OCI-LY3 (cell line): ENCODE data around the gene USP3.

Experiments
- H2AFZ ChIP-seq: fragments of 200-600, 300-600 bp; shearing (Covaris generic); 2 replicates; pipeline ENCODE4 v1.6.0; 2014; ENCODE audit warnings: antibody characterized with exemption, low read depth, low read length
- H3K27ac ChIP-seq: fragments of 200-600, 300-600 bp; sonication (generic); 2 replicates; pipeline ENCODE4 v1.5.1; 2014; ENCODE audit warnings: mild to moderate bottlenecking, low read length, moderate library complexity, mixed read lengths
- H3K27me3 ChIP-seq: fragments of 200-600, 300-600 bp; sonication (generic); 2 replicates; pipeline ENCODE4 v1.6.1; 2014; ENCODE audit warnings: low read depth, low read length, mixed read lengths
- H3K36me3 ChIP-seq: fragments of 200-600, 300-600 bp; sonication (generic); replicated peaks from 2 replicates; pipeline ENCODE3; 2014; ENCODE audit warnings: low read depth, low read length, mixed read lengths
- H3K4me1 ChIP-seq: fragments of 300-600, 200-600 bp; sonication (generic); 2 replicates; pipeline ENCODE4 v1.6.1; 2014; ENCODE audit warnings: low read length, mixed read lengths
- H3K4me2 ChIP-seq: fragments of 200-600, 300-600 bp; sonication (generic); 2 replicates; pipeline ENCODE4 v1.6.1; 2014; ENCODE audit warnings: low read length, mixed read lengths
- H3K4me3 ChIP-seq: fragments of 300-600, 200-600 bp; sonication (generic); 2 replicates; pipeline ENCODE4 v1.5.1; 2014; ENCODE audit warnings: antibody characterized with exemption, mild to moderate bottlenecking, low read length, moderate library complexity
- H3K79me2 ChIP-seq: fragments of 300-600, 200-600 bp; shearing (Covaris generic); 2 replicates; pipeline ENCODE4 v1.6.1; 2014; ENCODE audit warnings: mild to moderate bottlenecking, low read length, mixed read lengths
- H3K9ac ChIP-seq: fragments of 300-600, 200-600 bp; shearing (Covaris generic); 2 replicates; pipeline ENCODE4 v1.6.0; 2014; ENCODE audit warnings: mild to moderate bottlenecking, low read length, moderate library complexity
- H3K9me3 ChIP-seq: fragments of 200-600, 300-600 bp; shearing (Covaris generic); 2 replicates; pipeline ENCODE4 v1.6.1; 2014; ENCODE audit warnings: low read length, mixed read lengths; ENCODE audit not compliant: insufficient read depth
- H4K20me1 ChIP-seq: fragments of 200-600, 300-600 bp; sonication (generic); 2 replicates; pipeline ENCODE4 v1.6.1; 2016; ENCODE audit warnings: low read length, mixed read lengths; ENCODE audit not compliant: insufficient read depth
- EZH2phosphoT487 ChIP-seq: fragments of 200-600 bp; shearing (Covaris generic); IDR thresholded peaks from 2 replicates; pipeline ENCODE4 v1.6.1; 2018; ENCODE audit warnings: antibody characterized with exemption, mixed run types, low read depth
- TF ChIP-seq, protein P1 (sequence below): fragments of 200-600, 300-600 bp; sonication (generic); IDR thresholded peaks from 2 replicates; pipeline ENCODE4 v1.5.1; 2014; ENCODE audit warnings: antibody characterized with exemption, low read length, low read depth

Gene USP3

DNA sequence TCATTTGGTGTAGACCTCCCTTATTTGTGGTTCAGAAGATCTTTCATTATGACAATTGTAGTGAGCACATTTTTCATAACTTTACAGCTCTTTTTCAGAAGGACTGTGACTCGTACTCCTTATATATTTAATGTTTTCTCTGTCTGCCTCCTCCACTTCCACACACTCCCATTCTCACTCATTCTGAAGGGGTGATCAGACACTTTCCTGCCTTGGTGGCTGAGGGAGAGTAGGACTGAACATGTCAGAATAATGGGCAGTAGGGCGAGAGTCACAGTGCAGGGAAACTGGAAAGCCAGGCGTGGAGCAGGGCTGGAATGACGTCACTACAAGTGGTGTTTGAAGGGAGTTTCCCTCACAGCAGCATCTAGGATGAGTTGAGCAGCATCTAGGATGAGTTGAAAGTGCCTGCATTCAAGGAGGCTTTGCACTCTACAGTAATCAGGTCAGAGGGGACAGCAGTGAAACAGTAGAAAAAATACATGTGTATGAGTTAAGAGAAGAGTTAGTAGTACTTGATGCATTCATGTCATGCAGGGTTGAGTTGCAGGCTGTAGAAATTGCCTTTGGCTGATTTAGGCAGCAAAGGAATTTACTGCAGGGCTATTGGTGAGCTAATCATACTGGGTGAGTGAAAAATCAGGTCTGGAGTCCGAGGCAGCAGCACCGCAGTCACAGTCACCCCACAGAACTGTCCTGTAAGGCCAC is 56.5 kb downstream of the USP3 start:
- Histone ChIP-seq H3K79me2 (no peaks in the 10 kb centered on the region; the same call in 1 of the 2 replicates), H3K9ac (no peak overlapping the region), H3K36me3 (peaks cover 60% of the 10 kb centered on the region), H3K27me3 (no peaks in the 10 kb centered on the region), H3K27ac (no peak overlapping the region), H3K4me2 (peak overlapping the region; percentile 33), H3K9me3 (no peaks in the 10 kb centered on the region), H2AFZ (no peak overlapping the region), H3K4me1 (peaks cover 20% of the 10 kb centered on the region), H3K4me3 (no peak overlapping the region), H4K20me1 (peaks cover 20% of the 10 kb centered on the region; the same call in 1 of the 2 replicates)
- no peak for TF ChIP-seq EZH2phosphoT487
- TF ChIP-seq, protein P1, sequence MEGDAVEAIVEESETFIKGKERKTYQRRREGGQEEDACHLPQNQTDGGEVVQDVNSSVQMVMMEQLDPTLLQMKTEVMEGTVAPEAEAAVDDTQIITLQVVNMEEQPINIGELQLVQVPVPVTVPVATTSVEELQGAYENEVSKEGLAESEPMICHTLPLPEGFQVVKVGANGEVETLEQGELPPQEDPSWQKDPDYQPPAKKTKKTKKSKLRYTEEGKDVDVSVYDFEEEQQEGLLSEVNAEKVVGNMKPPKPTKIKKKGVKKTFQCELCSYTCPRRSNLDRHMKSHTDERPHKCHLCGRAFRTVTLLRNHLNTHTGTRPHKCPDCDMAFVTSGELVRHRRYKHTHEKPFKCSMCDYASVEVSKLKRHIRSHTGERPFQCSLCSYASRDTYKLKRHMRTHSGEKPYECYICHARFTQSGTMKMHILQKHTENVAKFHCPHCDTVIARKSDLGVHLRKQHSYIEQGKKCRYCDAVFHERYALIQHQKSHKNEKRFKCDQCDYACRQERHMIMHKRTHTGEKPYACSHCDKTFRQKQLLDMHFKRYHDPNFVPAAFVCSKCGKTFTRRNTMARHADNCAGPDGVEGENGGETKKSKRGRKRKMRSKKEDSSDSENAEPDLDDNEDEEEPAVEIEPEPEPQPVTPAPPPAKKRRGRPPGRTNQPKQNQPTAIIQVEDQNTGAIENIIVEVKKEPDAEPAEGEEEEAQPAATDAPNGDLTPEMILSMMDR = no peak

DNA sequence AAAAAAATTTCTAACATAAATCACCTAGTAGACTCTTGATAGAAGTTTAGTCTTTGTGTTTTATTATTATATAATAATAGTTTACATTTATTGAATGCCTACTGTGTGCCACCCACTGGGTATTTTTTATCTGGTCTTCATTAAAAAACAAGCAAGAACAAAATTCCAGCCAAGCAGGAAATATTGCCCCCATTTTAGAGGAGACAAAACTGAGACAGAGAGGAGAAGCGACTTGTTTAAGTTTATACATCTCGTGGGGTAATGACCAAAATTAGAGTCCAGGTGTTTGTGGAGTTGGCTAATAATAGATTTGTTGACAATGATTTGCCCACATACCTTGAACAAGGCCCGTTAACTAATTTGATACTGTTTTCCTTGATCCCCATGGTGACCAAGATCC is 59.7 kb downstream of the USP3 start:
- Histone ChIP-seq H3K9me3 (no peaks in the 10 kb centered on the region), H3K4me1 (peaks cover 21% of the 10 kb centered on the region), H4K20me1 (peaks cover 15% of the 10 kb centered on the region; the same call in 1 of the 2 replicates), H2AFZ (no peak overlapping the region), H3K27me3 (no peaks in the 10 kb centered on the region), H3K36me3 (peaks cover 56% of the 10 kb centered on the region), H3K4me3 (no peak overlapping the region), H3K79me2 (no peaks in the 10 kb centered on the region), H3K9ac (no peak overlapping the region), H3K27ac (no peak overlapping the region), H3K4me2 (no peak overlapping the region)
- TF ChIP-seq, protein P1 = no peak
- no peak for TF ChIP-seq EZH2phosphoT487

DNA sequence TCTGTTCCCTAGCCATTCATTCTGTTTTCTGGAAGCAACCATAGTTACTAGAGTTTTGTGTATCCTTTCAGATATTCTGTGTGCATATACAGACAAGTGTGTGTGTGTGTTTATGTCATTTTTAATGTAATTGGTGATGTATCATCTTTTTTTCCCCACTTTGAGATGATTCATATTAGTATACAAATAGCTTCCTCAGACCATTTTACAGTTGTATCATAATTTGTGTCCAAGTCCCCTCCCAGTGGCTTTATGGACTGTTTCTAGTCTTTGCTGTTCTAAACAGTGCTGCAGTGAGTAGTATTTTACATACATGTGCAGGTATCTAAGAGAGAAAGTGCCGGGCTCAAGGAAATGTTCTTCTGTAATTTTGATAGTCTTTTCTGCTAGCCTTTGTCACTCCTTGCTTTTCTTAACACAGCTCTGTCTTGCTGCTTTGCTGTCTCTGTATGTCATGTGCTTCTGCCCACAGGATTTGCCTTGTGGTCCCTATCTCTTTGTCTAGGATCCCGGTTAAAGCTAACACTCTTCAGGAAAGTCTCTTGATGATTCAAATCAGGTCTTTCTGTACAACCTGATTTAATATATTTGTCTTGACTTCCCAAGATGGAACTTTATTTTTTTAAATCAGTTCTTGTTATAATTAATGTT is 61.3 kb downstream of the USP3 start:
- Histone ChIP-seq H3K9ac (no peak overlapping the region), H3K4me3 (no peak overlapping the region), H3K27ac (peak overlapping the region; percentile 34), H3K27me3 (no peaks in the 10 kb centered on the region), H3K4me1 (peaks cover 14% of the 10 kb centered on the region), H3K36me3 (peaks cover 54% of the 10 kb centered on the region), H3K79me2 (no peaks in the 10 kb centered on the region), H2AFZ (no peak overlapping the region), H4K20me1 (peaks cover 15% of the 10 kb centered on the region; the same call in 1 of the 2 replicates), H3K4me2 (0 out of 2 replicates have a peak overlapping the region, but pooled peaks have one; percentile 0), H3K9me3 (no peaks in the 10 kb centered on the region)
- TF ChIP-seq EZH2phosphoT487 = no peak
- TF ChIP-seq, protein P1 = no peak

DNA sequence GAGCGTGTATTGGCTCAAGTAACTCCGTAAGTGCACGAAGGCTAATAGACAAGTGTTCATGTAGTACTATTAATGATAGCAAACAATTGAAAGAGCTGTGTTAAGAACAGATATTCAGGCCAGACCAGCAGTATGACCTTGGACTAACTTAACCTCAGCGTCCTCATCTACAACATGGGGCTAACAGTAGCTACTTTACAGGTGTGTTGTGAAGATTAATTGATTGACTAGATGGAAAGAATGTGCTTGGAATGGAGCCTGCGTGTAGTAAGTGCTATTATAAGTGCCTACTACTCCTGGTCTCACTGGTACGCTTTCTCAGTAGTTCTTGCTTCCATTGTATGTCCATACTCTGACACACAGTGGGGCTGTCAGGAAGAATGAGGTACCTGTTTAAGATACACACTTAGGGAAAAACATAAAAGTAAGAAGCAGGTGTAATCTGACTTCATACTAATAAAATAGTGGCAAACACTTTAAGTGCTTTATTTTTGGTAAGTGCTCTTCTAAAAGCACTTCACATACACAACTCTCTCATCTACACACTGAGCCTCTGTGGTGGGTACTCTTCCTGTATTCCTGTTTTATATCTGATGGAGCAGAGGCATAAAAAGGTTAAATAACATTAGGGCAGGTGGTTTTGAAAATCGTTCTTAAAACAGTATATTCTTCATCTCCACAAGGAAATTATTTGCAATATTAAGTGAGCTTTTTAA is 68.5 kb downstream of the USP3 start:
- no peaks in the 10 kb centered on the region; the same call in 1 of the 2 replicates for H4K20me1 ChIP-seq
- no peaks in the 10 kb centered on the region for H3K79me2 ChIP-seq
- no peak overlapping the region for H3K9ac ChIP-seq
- no peaks in the 10 kb centered on the region for H3K9me3 ChIP-seq
- H3K27ac ChIP-seq = no peak overlapping the region
- H2AFZ ChIP-seq = no peak overlapping the region
- no peak overlapping the region for H3K4me3 ChIP-seq
- no peak overlapping the region for H3K4me2 ChIP-seq
- no peaks in the 10 kb centered on the region for H3K27me3 ChIP-seq
- TF ChIP-seq, protein P1 = no peak
- TF ChIP-seq EZH2phosphoT487 = no peak
- H3K4me1 ChIP-seq = no peaks in the 10 kb centered on the region
- peaks cover 51% of the 10 kb centered on the region for H3K36me3 ChIP-seq
